Subcutaneous abdominal adipose tissue (tissue), 5 donors: Measurements from ENCODE around the gene HRH2.
A peak's percentile ranks its signal among the peaks of the same experiment; 100 is the strongest.

Source experiments
- H3K27ac ChIP-seq: one replicate; pipeline ENCODE4 v1.7.0; 2013; ENCODE audit warnings: low read depth, mild to moderate bottlenecking, inconsistent platforms, low read length, moderate library complexity
- H3K27me3 ChIP-seq, 5 donors: one replicate each; pipeline ENCODE4 v1.7.0; 2013; ENCODE audit warnings: low read length in 5 of 5, inconsistent platforms in 1 of 5; ENCODE audit not compliant: control insufficient read depth in 5 of 5, insufficient read depth in 4 of 5
- H3K36me3 ChIP-seq, 5 donors: one replicate each; pipeline ENCODE4 v1.7.0; 2013; ENCODE audit warnings: low read length in 5 of 5; ENCODE audit not compliant: control insufficient read depth in 5 of 5, insufficient read depth in 5 of 5
- H3K4me1 ChIP-seq, 5 donors: one replicate each; pipeline ENCODE4 v1.7.0; 2013; ENCODE audit warnings: low read length in 5 of 5, mild to moderate bottlenecking in 3 of 5, moderate library complexity in 1 of 5; ENCODE audit not compliant: control insufficient read depth in 5 of 5, insufficient read depth in 5 of 5
- H3K4me3 ChIP-seq, 5 donors: one replicate each; pipeline ENCODE4 v1.7.0; 2013; ENCODE audit warnings: low read length in 5 of 5, low read depth in 1 of 5
- H3K9ac ChIP-seq, 5 donors: one replicate each; pipeline ENCODE4 v1.7.0; 2013; ENCODE audit warnings: low read length in 5 of 5, mild to moderate bottlenecking in 4 of 5, moderate library complexity in 3 of 5
- H3K9me3 ChIP-seq, 5 donors: one replicate each; pipeline ENCODE4 v1.7.0; 2013; ENCODE audit warnings: low read length in 5 of 5; ENCODE audit not compliant: control insufficient read depth in 5 of 5
- donor health status: healthy.
- donor health status: healthy.
- donor health status: healthy.
- donor health status: healthy.
- donor health status: healthy.

Gene HRH2

GRCh38 chr5:175687231-175687701 is 29.4 kb downstream of the HRH2 start:
- Histone ChIP-seq H3K27me3 (peaks cover 0 to 7% (median 0%) of the 10 kb centered on the region in 5 donors), H3K9ac (no peak overlapping the region), H3K4me1 (peaks cover 0 to 46% (median 24%) of the 10 kb centered on the region in 5 donors), H3K27ac (no peak overlapping the region), H3K9me3 (peaks cover 0 to 7% (median 0%) of the 10 kb centered on the region in 5 donors), H3K36me3 (peaks cover 0 to 18% (median 0%) of the 10 kb centered on the region in 5 donors), H3K4me3 (no peak overlapping the region)

- Histone ChIP-seq H3K36me3 (peaks cover 0 to 12% (median 0%) of the 10 kb centered on the region in 5 donors), H3K4me1 (peaks cover 0 to 56% (median 25%) of the 10 kb centered on the region in 5 donors), H3K9me3 (peaks cover 0 to 7% (median 0%) of the 10 kb centered on the region in 5 donors), H3K27ac (no peak overlapping the region), H3K27me3 (peaks cover 0 to 7% (median 0%) of the 10 kb centered on the region in 5 donors), H3K9ac (peak overlapping the region in 2 of 5 donors; percentile 24 to 30), H3K4me3 (no peak overlapping the region)
These were observed 30.7 kb downstream of the HRH2 start for GRCh38 chr5:175688352-175689146.

DNA sequence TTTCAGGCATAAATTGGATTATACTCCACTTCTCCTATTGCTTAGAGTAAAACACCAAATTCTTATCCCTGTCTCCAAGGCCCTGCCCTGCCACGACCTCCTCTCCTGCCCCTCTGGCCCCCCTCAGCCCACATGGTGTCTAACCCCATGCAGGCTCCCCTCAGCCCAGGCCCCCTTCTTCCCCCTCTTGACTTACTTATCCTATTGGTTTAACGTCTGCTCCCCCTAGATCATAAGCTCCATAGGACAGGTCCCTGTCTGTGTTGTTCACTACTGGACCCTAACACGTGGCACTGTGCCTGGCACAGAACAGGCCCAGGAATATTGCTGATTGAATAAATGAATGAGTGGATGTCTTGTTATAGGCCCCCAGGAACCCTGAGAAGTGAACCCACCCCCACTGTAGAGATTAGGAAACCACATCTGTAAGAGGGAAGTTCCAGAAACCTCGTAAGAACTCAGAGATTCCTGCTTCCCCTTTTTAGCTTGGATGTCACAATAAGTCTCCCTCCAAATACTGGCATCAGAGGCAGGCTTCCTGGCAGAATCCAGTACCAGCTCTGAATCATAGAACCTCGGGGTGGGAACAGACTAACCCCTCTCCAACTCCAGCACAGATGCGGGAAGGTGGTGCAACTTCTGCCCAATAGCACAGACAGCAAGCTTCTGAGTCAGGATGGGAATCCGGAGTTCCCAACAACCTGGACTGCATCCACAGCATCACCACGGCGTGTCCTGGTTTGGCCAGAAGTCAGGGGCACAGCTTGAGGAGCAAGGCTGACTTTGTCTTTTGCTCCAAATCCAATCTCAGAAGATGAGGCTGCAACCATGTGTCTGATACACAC is 31.5 kb downstream of the HRH2 start:
- Histone ChIP-seq H3K9ac (peak overlapping the region in 2 of 5 donors; percentile 24 to 30), H3K4me1 (peaks cover 0 to 64% (median 32%) of the 10 kb centered on the region in 5 donors), H3K4me3 (no peak overlapping the region), H3K36me3 (peaks cover 0 to 6% (median 0%) of the 10 kb centered on the region in 5 donors), H3K9me3 (peaks cover 0 to 7% (median 0%) of the 10 kb centered on the region in 5 donors), H3K27ac (peak overlapping the region; percentile 30), H3K27me3 (peaks cover 0 to 7% (median 0%) of the 10 kb centered on the region in 5 donors)

DNA sequence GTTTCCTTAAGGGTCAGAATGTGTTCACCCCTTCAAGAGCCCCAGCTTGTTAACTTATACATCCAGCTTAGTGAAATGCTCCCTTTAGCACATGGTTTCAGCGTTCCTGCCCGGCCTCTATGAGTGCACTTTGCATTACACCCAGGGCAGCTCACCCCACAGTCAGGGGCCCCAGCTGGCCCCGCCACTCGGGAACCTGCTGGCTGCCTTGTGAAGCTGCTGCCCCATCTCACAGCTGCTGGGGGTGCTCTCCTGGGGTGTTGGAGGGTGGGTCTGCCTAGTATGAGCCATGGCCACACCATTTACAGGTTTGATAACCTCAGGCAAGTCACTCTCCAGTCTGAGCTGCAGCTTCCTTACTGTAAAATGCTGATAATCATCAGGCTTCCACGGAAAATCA is 32.2 kb downstream of the HRH2 start:
- no peak overlapping the region for H3K4me3 ChIP-seq
- H3K9me3 ChIP-seq, result peaks cover 0 to 7% (median 0%) of the 10 kb centered on the region in 5 donors
- no peak overlapping the region for H3K9ac ChIP-seq
- peaks cover 0 to 7% (median 0%) of the 10 kb centered on the region in 5 donors for H3K27me3 ChIP-seq
- H3K27ac ChIP-seq, result peak overlapping the region; percentile 30
- H3K36me3 ChIP-seq, result peaks cover 0 to 6% (median 0%) of the 10 kb centered on the region in 5 donors
- peaks cover 0 to 70% (median 35%) of the 10 kb centered on the region in 5 donors for H3K4me1 ChIP-seq

GRCh38 chr5:175690586-175690985 is 32.7 kb downstream of the HRH2 start:
- Histone ChIP-seq H3K9me3 (peaks cover 0 to 7% (median 0%) of the 10 kb centered on the region in 5 donors), H3K9ac (no peak overlapping the region), H3K27me3 (peaks cover 0 to 7% (median 0%) of the 10 kb centered on the region in 5 donors), H3K4me1 (peaks cover 0 to 75% (median 37%) of the 10 kb centered on the region in 5 donors), H3K4me3 (no peak overlapping the region), H3K27ac (no peak overlapping the region), H3K36me3 (peaks cover 0 to 3% (median 0%) of the 10 kb centered on the region in 5 donors)

DNA sequence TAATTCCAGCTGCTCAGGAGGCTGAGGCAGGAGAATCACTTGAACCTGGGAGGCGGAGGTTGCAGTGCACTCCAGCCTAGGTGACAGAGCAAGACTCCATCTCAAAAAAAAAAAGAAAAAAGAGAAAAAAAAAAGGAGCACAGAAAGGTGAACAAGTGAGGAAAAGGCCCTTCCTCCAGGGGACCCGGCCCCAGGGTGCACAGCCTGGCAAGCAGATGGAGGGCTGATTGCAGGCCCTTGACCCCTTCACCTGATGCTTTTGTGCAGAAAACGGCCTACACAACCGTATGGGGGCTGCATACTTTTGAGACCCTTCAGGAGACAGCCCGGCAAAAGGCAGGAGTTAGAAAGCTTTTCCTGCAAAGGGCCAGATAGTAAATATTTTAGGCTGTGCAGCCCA is 33.9 kb downstream of the HRH2 start:
- Histone ChIP-seq H3K9ac (no peak overlapping the region), H3K9me3 (peaks cover 0 to 7% (median 0%) of the 10 kb centered on the region in 5 donors), H3K4me1 (peaks cover 0 to 82% (median 33%) of the 10 kb centered on the region in 5 donors), H3K36me3 (no peaks in the 10 kb centered on the region), H3K27me3 (peaks cover 0 to 10% (median 0%) of the 10 kb centered on the region in 5 donors), H3K27ac (no peak overlapping the region), H3K4me3 (no peak overlapping the region)

- peaks cover 0 to 7% (median 0%) of the 10 kb centered on the region in 5 donors for H3K9me3 ChIP-seq
- no peak overlapping the region for H3K9ac ChIP-seq
- peaks cover 0 to 78% (median 27%) of the 10 kb centered on the region in 5 donors for H3K4me1 ChIP-seq
- H3K27me3 ChIP-seq, result peaks cover 0 to 10% (median 0%) of the 10 kb centered on the region in 5 donors
- no peak overlapping the region for H3K27ac ChIP-seq
- H3K36me3 ChIP-seq, result no peaks in the 10 kb centered on the region
- H3K4me3 ChIP-seq, result no peak overlapping the region
These were observed 34.5 kb downstream of the HRH2 start for GRCh38 chr5:175692235-175692995.

GRCh38 chr5:175692996-175693710 is 35.3 kb downstream of the HRH2 start:
- H3K36me3 ChIP-seq, result no peaks in the 10 kb centered on the region
- H3K9ac ChIP-seq, result no peak overlapping the region
- H3K27me3 ChIP-seq, result peaks cover 0 to 10% (median 0%) of the 10 kb centered on the region in 5 donors
- no peak overlapping the region for H3K27ac ChIP-seq
- H3K4me3 ChIP-seq, result no peak overlapping the region
- H3K4me1 ChIP-seq, result peaks cover 0 to 71% (median 27%) of the 10 kb centered on the region in 5 donors
- H3K9me3 ChIP-seq, result peaks cover 0 to under 1% (median 0%) of the 10 kb centered on the region in 5 donors

GRCh38 chr5:175693741-175694140 is 35.9 kb downstream of the HRH2 start:
- Histone ChIP-seq H3K4me1 (peaks cover 0 to 65% (median 26%) of the 10 kb centered on the region in 5 donors), H3K9me3 (no peaks in the 10 kb centered on the region), H3K9ac (no peak overlapping the region), H3K27me3 (peaks cover 0 to 10% (median 0%) of the 10 kb centered on the region in 5 donors), H3K36me3 (no peaks in the 10 kb centered on the region), H3K27ac (no peak overlapping the region), H3K4me3 (no peak overlapping the region)
